Measurements from ENCODE around the gene ZNF223. TPM values are rescaled to one million over a fixed set of nuclear protein-coding genes. Genes with fewer than 3 reads are reported as not detected.

The ZNF223 gene
- total RNA-seq, 4 donors from 2014 or later, result 0.56 to 3.0 (median 0.91) TPM; not detected in 1

DNA sequence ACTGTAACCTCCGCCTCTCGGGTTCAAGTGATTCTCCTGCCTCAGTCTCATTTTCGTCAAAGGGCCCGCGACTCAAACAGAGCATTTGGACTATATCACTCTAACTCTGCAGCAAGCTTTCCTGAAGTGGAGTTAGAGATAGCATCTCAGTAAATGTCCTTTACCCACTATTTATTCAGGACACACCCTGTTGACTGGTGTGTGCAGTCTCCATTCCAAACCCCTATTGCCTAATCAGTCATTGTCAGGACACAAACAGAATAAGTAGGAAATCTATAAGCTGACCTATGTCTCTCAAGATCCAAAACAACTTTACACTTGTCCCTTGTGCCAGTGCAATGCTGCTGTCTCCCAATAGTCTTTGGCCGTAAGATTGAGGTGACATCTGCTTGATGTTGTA lies 25.2 kb upstream of the ZNF223 start:
- Histone ChIP-seq H3K9me3 (peaks cover 0 to 33% (median 6%) of the 10 kb centered on the region in 3 donors), H3K27me3 (no peaks in the 10 kb centered on the region), H3K36me3 (peaks cover 14 to 55% of the 10 kb centered on the region in 2 donors), H3K4me1 (no peaks in the 10 kb centered on the region), H3K4me3 (no peak overlapping the region), H3K27ac (no peak overlapping the region)
- intact Hi-C loops (cut with DNase I; ENCODE audit: low total_unique reads) (no loop called here), in situ Hi-C loops (cut with MboI; ENCODE audit: low sequenced_read_pairs in 4 of 4) (no loop called here)
- ATAC-seq (no peak), DNase-seq (no peak)
- TF ChIP-seq POLR2A (IDR thresholded peaks at IDR 0.05), result no peak

GRCh38 chr19:44032001-44032610 lies 19.7 kb upstream of the ZNF223 start:
- ATAC-seq (no peak), DNase-seq (no peak)
- Histone ChIP-seq H3K27me3 (no peaks in the 10 kb centered on the region), H3K4me3 (peak overlapping the region in 1 of 4 donors; percentile 8), H3K27ac (no peak overlapping the region), H3K36me3 (peaks cover 25 to 66% of the 10 kb centered on the region in 2 donors), H3K4me1 (no peaks in the 10 kb centered on the region), H3K9me3 (peaks cover 12 to 75% (median 20%) of the 10 kb centered on the region in 3 donors)
- TF ChIP-seq POLR2A (IDR thresholded peaks at IDR 0.05) (no peak), CTCF (IDR thresholded peaks at IDR 0.05 in 4 of 5, conservative IDR thresholded peaks at IDR 0.05 in 1 of 5) (no peak)
- intact Hi-C loops (cut with DNase I; ENCODE audit: low total_unique reads), result no loop called here
- in situ Hi-C loops (cut with MboI; ENCODE audit: low sequenced_read_pairs in 4 of 4), result no loop called here

DNA sequence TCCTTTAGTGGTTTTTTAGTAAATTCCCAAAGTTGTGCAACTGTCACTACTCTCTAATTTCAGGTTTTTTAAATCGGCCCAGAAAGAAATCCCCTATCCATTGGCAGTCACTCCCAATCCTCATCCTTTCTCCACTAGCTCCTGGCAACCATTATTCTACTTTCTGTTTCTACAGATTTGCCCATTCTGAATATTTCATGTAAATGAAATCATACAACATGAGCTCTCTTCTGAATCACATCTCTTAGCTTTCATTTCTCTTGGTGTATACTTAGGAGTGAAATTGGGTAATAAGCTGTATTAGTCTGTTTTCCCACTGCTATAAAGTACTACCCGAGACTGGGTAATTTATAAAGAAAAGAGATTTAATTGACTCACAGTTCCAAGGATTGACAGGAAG lies 9.7 kb upstream of the ZNF223 start:
- Histone ChIP-seq H3K4me3 (no peak overlapping the region), H3K4me1 (no peaks in the 10 kb centered on the region), H3K27ac (no peak overlapping the region), H3K27me3 (peaks cover 0 to 15% (median 0%) of the 10 kb centered on the region in 3 donors), H3K9me3 (peaks cover 0 to 4% (median 0%) of the 10 kb centered on the region in 3 donors), H3K36me3 (no peaks in the 10 kb centered on the region)
- DNase-seq (no peak), ATAC-seq (no peak)
- no peak for TF ChIP-seq CTCF (IDR thresholded peaks at IDR 0.05 in 4 of 5, conservative IDR thresholded peaks at IDR 0.05 in 1 of 5)
- intact Hi-C loops (cut with DNase I; ENCODE audit: low total_unique reads), result no loop called here
- in situ Hi-C loops (cut with MboI; ENCODE audit: low sequenced_read_pairs in 4 of 4), result no loop called here

- intact Hi-C loops (cut with DNase I; ENCODE audit: low total_unique reads), result loop anchor here (1.0 to 10.0 kb wide), 8 partner anchors 26 to 306 kb away; partner anchors contain the start of genes ZNF112, ZNF155, ZNF221 and ZNF222
- TF ChIP-seq POLR2A (IDR thresholded peaks at IDR 0.05) (no peak), CTCF (IDR thresholded peaks at IDR 0.05 in 4 of 5, conservative IDR thresholded peaks at IDR 0.05 in 1 of 5) (no peak)
- Histone ChIP-seq H3K4me1 (peaks cover 12 to 18% of the 10 kb centered on the region in 2 donors), H3K4me3 (peak overlapping the region; percentile 72 to 84 (median 81)), H3K9me3 (peaks cover 0 to 18% (median 3%) of the 10 kb centered on the region in 3 donors), H3K36me3 (peaks cover 5 to 21% of the 10 kb centered on the region in 2 donors), H3K27ac (peak overlapping the region; percentile 29 to 81 (median 72)), H3K27me3 (peaks cover 0 to 27% (median 5%) of the 10 kb centered on the region in 3 donors)
- DNase-seq (no peak), ATAC-seq (no peak)
- in situ Hi-C loops (cut with MboI; ENCODE audit: low sequenced_read_pairs in 4 of 4), result loop anchor here in 1 of 4 donors (10.0 kb wide), 2 partner anchors 46 to 94 kb away; partner anchors contain the start of genes ZNF230 and ZNF234
Observed at GRCh38 chr19:44050740-44051649, 841 bp upstream of the ZNF223 start.

DNA sequence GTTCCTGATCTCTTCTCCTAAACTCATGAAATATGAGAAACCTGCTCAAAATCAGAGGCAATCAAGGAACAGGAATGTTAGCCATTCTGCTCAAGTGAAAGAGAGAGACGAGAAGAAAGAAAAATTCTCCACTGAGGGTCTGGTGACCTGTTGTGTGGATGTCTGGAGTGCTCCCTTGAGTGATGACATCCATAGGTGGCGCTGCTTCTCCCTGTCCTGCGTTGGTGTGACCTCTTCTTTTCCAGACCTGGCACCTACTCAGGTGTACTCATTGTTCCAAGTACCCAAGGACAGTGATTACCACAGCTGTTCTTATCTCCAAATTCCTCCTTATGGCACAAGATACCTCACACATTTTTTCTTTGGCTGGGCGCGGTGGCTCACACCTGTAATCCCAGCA lies 4.0 kb downstream of the ZNF223 start:
- ATAC-seq (no peak), DNase-seq (no peak)
- Histone ChIP-seq H3K27ac (no peak overlapping the region), H3K36me3 (peaks cover 8 to 65% of the 10 kb centered on the region in 2 donors), H3K9me3 (peaks cover 0 to 7% (median 0%) of the 10 kb centered on the region in 3 donors), H3K4me1 (peaks cover 12 to 17% of the 10 kb centered on the region in 2 donors), H3K27me3 (no peaks in the 10 kb centered on the region), H3K4me3 (no peak overlapping the region)
- TF ChIP-seq CTCF (IDR thresholded peaks at IDR 0.05 in 4 of 5, conservative IDR thresholded peaks at IDR 0.05 in 1 of 5), result no peak
- in situ Hi-C loops (cut with MboI; ENCODE audit: low sequenced_read_pairs in 4 of 4) (loop anchor here in 1 of 4 donors (10.0 kb wide), 2 partner anchors 51 to 89 kb away; partner anchors contain the start of genes ZNF230 and ZNF234), intact Hi-C loops (cut with DNase I; ENCODE audit: low total_unique reads) (loop anchor here (10.0 kb wide), 1 partner anchor 101 kb away; the partner anchor contains the start of gene ZNF221)

All from gastrocnemius medialis (tissue), 4 donors.